IMR-90 (cell line): ENCODE data around the gene SORCS1.

ENCODE experiments used
- CHD1 ChIP-seq: IDR thresholded peaks from 2 replicates; pipeline ENCODE4 v1.6.1; 2012; ENCODE audit warnings: low read depth, low read length, improper control_type of control experiment
- CTCF ChIP-seq: conservative IDR thresholded peaks from 2 replicates; pipeline ENCODE4 v1.5.1; 2012; ENCODE audit warnings: mild to moderate bottlenecking, low read depth, low read length, improper control_type of control experiment
- FOS ChIP-seq: fragments of 150-350 bp; IDR thresholded peaks from 2 replicates; pipeline ENCODE4 v1.6.1; 2016; ENCODE audit warnings: low read depth, low read length
- MAFK ChIP-seq: IDR thresholded peaks from 2 replicates; pipeline ENCODE4 v1.6.1; 2012; ENCODE audit warnings: low read depth, low read length, improper control_type of control experiment
- MXI1 ChIP-seq: IDR thresholded peaks from 2 replicates; pipeline ENCODE4 v1.6.1; 2012; ENCODE audit warnings: low read depth, mild to moderate bottlenecking, low read length, moderate library complexity, borderline replicate concordance
- POLR2A ChIP-seq: IDR thresholded peaks from 2 replicates; pipeline ENCODE4 v1.6.1; 2012; ENCODE audit warnings: mild to moderate bottlenecking, low read depth, low read length
- RAD21 ChIP-seq: IDR thresholded peaks from 2 replicates; pipeline ENCODE4 v1.6.1; 2012; ENCODE audit warnings: low read length, improper control_type of control experiment
- RFX5 ChIP-seq: IDR thresholded peaks from 2 replicates; pipeline ENCODE4 v1.8.0; 2012; ENCODE audit warnings: low read depth, mild to moderate bottlenecking, low read length, moderate library complexity
- SMC3 ChIP-seq: fragments of 150-350 bp; IDR thresholded peaks from 2 replicates; pipeline ENCODE4 v1.6.1; 2016; ENCODE audit warnings: low read depth, mild to moderate bottlenecking, antibody characterized with exemption, low read length, moderate library complexity
- USF2 ChIP-seq: fragments of 150-350 bp; IDR thresholded peaks from 2 replicates; pipeline ENCODE4 v1.6.1; 2017; ENCODE audit warnings: mild to moderate bottlenecking, antibody characterized with exemption, low read length, low read depth

- TF ChIP-seq CTCF, result no peak
- no peak for TF ChIP-seq RFX5
- TF ChIP-seq RAD21, result no peak
- no peak for TF ChIP-seq SMC3
- no peak for TF ChIP-seq POLR2A
- TF ChIP-seq FOS, result 0 out of 2 replicates have a peak, but pooled peaks have one; percentile 5
- no peak for TF ChIP-seq CHD1
- TF ChIP-seq MAFK, result no peak
- no peak for TF ChIP-seq USF2
- TF ChIP-seq MXI1, result no peak
Measured at GRCh38 chr10:106557951-106558733, 606.4 kb downstream of the SORCS1 start.
